GM12892 (cell line): ENCODE results near the gene MBNL3.

ENCODE experiments used
- POLR2A ChIP-seq: IDR thresholded peaks from 2 replicates; pipeline ENCODE4 v1.6.1; 2011; ENCODE audit warnings: low read depth, low read length, control low read depth
- POLR2AphosphoS5 ChIP-seq: IDR thresholded peaks from 2 replicates; pipeline ENCODE4 v1.6.1; 2011; ENCODE audit warnings: low read depth, low read length, control low read depth

GRCh38 chrX:132443196-132444135, 45.4 kb downstream of the MBNL3 start:
- no peak for TF ChIP-seq POLR2A
- TF ChIP-seq POLR2AphosphoS5, result no peak
